ENCODE measurements around the gene SETD5. TPM values are rescaled to one million over a fixed set of nuclear protein-coding genes. Genes with fewer than 3 reads are reported as not detected.

The SETD5 gene
- total RNA-seq, 1 experiment from 2014 or later, result 279 TPM

DNA sequence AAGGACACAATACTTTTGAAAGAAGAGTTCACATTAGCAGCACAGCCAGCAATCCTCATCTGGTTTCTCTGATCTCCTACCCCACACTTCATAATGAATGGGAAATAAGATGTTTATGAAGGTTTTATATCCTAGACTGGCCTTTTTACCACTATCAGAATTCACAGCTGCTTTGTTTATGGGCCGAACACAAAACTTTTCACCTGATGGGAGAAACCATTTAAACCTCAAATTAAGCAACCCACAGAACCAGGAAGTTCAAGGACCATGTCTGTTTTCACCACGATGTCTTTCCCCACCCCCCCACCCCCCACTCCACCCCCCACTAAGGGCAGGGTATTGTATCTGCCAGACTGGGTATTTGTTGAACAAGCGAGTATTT, 11.3 kb upstream of the SETD5 start:
- H3K27me3 Mint-ChIP-seq (ENCODE audit: low read depth), result no peaks in the 10 kb centered on the region
- CTCF ChIA-PET, result interaction anchor here (1.1 kb wide), 1 partner anchor 33 kb away, joined by 3 read pairs; no protein-coding TSS in a partner anchor
- peaks cover 82% of the 10 kb centered on the region for H3K36me3 Mint-ChIP-seq
- peak overlapping the region; percentile 81; the same call in 1 of the 2 replicates for H3K27ac Mint-ChIP-seq
- POLR2A ChIA-PET, result no interaction called here
- no peaks in the 10 kb centered on the region for H3K9me3 Mint-ChIP-seq
- peaks cover 3% of the 10 kb centered on the region; the same call in 1 of the 2 replicates for H3K4me1 Mint-ChIP-seq
- ATAC-seq, result no peak
- no peak for DNase-seq (ENCODE audit: low spot score)
- TF ChIP-seq, protein P1, sequence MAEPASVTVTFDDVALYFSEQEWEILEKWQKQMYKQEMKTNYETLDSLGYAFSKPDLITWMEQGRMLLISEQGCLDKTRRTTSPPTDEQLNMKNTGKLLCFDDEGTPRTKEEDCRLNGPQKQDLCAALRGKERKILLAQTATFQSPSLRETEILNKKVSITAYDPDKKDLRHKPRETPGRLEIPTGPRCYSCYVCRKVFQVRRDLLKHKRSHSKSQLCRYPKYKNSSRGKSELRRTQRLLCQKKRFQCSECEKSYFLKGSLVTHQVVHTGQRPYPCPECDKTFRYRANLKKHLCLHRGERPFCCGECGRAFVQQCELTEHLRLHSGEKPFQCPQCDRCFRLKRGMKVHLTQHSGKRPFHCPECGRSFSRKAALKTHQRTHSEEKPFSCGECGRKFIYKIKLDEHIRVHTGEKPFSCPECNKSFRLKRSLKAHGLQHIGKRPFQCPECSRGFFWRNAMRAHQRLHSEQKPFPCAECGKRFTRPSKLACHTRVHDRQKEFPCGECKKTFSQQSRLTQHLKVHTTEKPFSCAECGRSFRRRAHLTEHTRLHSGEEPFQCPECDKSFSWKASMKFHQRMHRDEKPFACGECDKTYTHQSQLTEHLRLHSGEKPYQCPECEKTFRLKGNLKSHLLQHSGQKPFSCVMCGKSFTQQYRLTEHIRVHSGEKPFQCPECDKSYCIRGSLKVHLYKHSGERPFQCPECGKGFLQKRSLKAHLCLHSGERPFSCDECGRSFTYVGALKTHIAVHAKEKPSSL (CRISPR knock-in tag; conservative IDR thresholded peaks at IDR 0.05), result 0 out of 2 replicates have a peak, but pooled peaks have one; percentile 41
- TF ChIP-seq NFYB (CRISPR knock-in tag; conservative IDR thresholded peaks at IDR 0.05; ENCODE audit: low read depth) (no peak), ZNF138 (CRISPR knock-in tag; conservative IDR thresholded peaks at IDR 0.05) (no peak), HMGA2 (CRISPR knock-in tag; IDR thresholded peaks at IDR 0.05) (no peak), SMAD4 (CRISPR knock-in tag; IDR thresholded peaks at IDR 0.05) (no peak), ZNF263 (CRISPR knock-in tag; IDR thresholded peaks at IDR 0.05; ENCODE audit: low read depth) (no peak)
- TF ChIP-seq, protein P2, sequence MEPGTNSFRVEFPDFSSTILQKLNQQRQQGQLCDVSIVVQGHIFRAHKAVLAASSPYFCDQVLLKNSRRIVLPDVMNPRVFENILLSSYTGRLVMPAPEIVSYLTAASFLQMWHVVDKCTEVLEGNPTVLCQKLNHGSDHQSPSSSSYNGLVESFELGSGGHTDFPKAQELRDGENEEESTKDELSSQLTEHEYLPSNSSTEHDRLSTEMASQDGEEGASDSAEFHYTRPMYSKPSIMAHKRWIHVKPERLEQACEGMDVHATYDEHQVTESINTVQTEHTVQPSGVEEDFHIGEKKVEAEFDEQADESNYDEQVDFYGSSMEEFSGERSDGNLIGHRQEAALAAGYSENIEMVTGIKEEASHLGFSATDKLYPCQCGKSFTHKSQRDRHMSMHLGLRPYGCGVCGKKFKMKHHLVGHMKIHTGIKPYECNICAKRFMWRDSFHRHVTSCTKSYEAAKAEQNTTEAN (CRISPR knock-in tag; IDR thresholded peaks at IDR 0.05), result no peak
- TF ChIP-seq, protein P3, sequence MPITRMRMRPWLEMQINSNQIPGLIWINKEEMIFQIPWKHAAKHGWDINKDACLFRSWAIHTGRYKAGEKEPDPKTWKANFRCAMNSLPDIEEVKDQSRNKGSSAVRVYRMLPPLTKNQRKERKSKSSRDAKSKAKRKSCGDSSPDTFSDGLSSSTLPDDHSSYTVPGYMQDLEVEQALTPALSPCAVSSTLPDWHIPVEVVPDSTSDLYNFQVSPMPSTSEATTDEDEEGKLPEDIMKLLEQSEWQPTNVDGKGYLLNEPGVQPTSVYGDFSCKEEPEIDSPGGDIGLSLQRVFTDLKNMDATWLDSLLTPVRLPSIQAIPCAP (CRISPR knock-in tag; IDR thresholded peaks at IDR 0.05), result no peak
- no peak overlapping the region for H3K4me3 Mint-ChIP-seq

DNA sequence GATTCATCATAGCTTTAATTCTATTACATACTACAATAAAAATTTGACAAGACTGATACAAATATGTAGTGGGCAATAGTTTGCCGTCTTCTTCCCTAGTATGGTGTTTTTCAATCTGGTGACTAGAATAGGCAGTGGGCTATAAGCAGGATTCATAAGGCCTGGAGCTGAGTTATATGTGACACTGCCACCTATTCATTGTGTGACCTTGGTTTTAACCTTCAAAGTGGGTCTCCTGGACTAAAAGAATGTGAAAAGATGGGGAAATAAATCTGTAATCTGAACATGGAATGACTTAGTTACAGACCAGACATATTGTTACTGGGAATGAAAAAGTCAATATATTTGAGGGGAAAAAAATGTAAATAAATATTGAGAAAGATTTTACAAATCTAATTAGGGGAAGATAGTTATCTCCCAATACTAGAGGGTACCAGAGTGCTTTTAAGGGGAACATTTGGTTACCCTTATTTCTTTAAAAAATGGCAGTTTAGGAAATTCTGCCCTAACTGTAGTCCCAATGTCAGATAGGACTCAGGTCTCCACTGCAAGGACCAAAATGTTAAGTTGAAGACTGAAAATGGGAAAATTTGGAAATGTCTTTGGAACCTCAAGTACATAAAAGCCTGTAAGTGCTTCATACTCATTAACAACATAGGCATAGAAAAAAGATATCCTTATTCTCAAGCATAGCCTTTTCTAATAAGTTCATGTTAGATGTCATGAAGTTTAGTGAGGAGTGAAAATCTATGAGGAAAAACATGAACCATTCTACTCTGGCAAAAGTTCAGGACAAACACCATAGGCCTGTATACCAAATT, 10.7 kb upstream of the SETD5 start:
- Mint-ChIP-seq H3K4me3 (no peak overlapping the region), H3K27ac (peak overlapping the region; percentile 60), H3K4me1 (peaks cover 3% of the 10 kb centered on the region; the same call in 1 of the 2 replicates), H3K36me3 (peaks cover 85% of the 10 kb centered on the region), H3K9me3 (no peaks in the 10 kb centered on the region), H3K27me3 (ENCODE audit: low read depth) (no peaks in the 10 kb centered on the region)
- DNase-seq (ENCODE audit: low spot score) (no peak), ATAC-seq (no peak)
- CTCF ChIA-PET, result interaction anchor here (1.1 kb wide), 1 partner anchor 34 kb away, joined by 3 read pairs; no protein-coding TSS in a partner anchor
- POLR2A ChIA-PET, result no interaction called here
- 0 out of 2 replicates have a peak, but pooled peaks have one; percentile 20 for TF ChIP-seq JAZF1 (CRISPR knock-in tag; IDR thresholded peaks at IDR 0.05)
- no peak for TF ChIP-seq KAT7 (CRISPR knock-in tag; IDR thresholded peaks at IDR 0.05; ENCODE audit: borderline replicate concordance)

DNA sequence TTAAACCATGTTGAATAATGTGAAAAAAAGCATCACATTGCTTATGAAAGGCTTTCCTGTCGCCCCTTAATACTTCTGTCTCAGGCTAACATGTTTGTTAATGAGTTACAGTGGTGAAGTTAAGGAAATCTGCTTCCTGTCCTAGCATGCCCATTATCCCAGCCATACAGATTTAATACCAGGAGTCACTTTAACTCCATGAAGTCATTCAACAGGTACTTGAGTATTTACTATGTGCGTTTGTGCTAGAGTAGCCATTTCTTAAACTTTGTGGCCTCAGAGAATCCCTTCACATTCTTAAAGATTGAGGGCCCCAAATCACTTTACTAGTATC, 10.1 kb upstream of the SETD5 start:
- no peaks in the 10 kb centered on the region for H3K9me3 Mint-ChIP-seq
- H3K4me1 Mint-ChIP-seq, result peaks cover 3% of the 10 kb centered on the region; the same call in 1 of the 2 replicates
- peak overlapping the region; percentile 48; the same call in 1 of the 2 replicates for H3K27ac Mint-ChIP-seq
- CTCF ChIA-PET, result no interaction called here
- H3K27me3 Mint-ChIP-seq (ENCODE audit: low read depth), result no peaks in the 10 kb centered on the region
- TF ChIP-seq, protein P4, sequence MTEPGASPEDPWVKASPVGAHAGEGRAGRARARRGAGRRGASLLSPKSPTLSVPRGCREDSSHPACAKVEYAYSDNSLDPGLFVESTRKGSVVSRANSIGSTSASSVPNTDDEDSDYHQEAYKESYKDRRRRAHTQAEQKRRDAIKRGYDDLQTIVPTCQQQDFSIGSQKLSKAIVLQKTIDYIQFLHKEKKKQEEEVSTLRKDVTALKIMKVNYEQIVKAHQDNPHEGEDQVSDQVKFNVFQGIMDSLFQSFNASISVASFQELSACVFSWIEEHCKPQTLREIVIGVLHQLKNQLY (CRISPR knock-in tag; IDR thresholded peaks at IDR 0.05), result no peak
- TF ChIP-seq, protein P5, sequence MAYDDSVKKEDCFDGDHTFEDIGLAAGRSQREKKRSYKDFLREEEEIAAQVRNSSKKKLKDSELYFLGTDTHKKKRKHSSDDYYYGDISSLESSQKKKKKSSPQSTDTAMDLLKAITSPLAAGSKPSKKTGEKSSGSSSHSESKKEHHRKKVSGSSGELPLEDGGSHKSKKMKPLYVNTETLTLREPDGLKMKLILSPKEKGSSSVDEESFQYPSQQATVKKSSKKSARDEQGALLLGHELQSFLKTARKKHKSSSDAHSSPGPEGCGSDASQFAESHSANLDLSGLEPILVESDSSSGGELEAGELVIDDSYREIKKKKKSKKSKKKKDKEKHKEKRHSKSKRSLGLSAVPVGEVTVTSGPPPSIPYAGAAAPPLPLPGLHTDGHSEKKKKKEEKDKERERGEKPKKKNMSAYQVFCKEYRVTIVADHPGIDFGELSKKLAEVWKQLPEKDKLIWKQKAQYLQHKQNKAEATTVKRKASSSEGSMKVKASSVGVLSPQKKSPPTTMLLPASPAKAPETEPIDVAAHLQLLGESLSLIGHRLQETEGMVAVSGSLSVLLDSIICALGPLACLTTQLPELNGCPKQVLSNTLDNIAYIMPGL (CRISPR knock-in tag; IDR thresholded peaks at IDR 0.05), result no peak
- TF ChIP-seq NFATC4 (CRISPR knock-in tag; IDR thresholded peaks at IDR 0.05) (peak; percentile 62; the same call in 1 of the 2 replicates), ZNF671 (CRISPR knock-in tag; IDR thresholded peaks at IDR 0.05) (0 out of 2 replicates have a peak, but pooled peaks have one; percentile 10), IRF2 (CRISPR knock-in tag; IDR thresholded peaks at IDR 0.05; ENCODE audit: borderline replicate concordance, low read depth) (no peak)
- TF ChIP-seq, protein P1 (CRISPR knock-in tag; conservative IDR thresholded peaks at IDR 0.05), result 0 out of 2 replicates have a peak, but pooled peaks have one; percentile 24
- H3K4me3 Mint-ChIP-seq, result no peak overlapping the region
- peaks cover 85% of the 10 kb centered on the region for H3K36me3 Mint-ChIP-seq
- POLR2A ChIA-PET, result no interaction called here
- no peak for DNase-seq (ENCODE audit: low spot score)
- ATAC-seq, result no peak
